K562 (cell line): ENCODE measurements around the gene WASL. TPM values are rescaled to one million over a fixed set of nuclear protein-coding genes. Genes with fewer than 3 reads are reported as not detected.

ENCODE experiments used
- ASH1L ChIP-seq: fragments of 450-650 bp; IDR thresholded peaks from 2 replicates; pipeline ENCODE4 v1.6.1; 2018; ENCODE audit warnings: borderline replicate concordance, mild to moderate bottlenecking, low read depth; ENCODE audit not compliant: partially characterized antibody
- CREM ChIP-seq: IDR thresholded peaks from 2 replicates; pipeline ENCODE4 v1.6.1; 2014; ENCODE audit warnings: antibody characterized with exemption, low read depth
- ELF2 ChIP-seq: fragments of 250-450 bp; sonication (Bioruptor Pico); IDR thresholded peaks from 2 replicates; pipeline ENCODE4 v1.5.0; 2021; ENCODE audit warnings: mild to moderate bottlenecking
- FOSL1 ChIP-seq: fragments of 200-800 bp; sonication (Bioruptor generic); conservative IDR thresholded peaks from 2 replicates; pipeline ENCODE4 v1.6.1; 2016; ENCODE audit warnings: missing genetic modification characterization, missing compliant biosample characterization
- HNRNPLL ChIP-seq: fragments of 200-400 bp; formaldehyde crosslinking; IDR thresholded peaks from 2 replicates; pipeline ENCODE4 v1.6.1; 2017; ENCODE audit warnings: low read length, low read depth, mild to moderate bottlenecking; ENCODE audit not compliant: poor library complexity, severe bottlenecking
- LCOR ChIP-seq: sonication (generic); formaldehyde crosslinking; IDR thresholded peaks from 2 replicates; pipeline ENCODE4 v1.8.0; 2022; ENCODE audit warnings: mild to moderate bottlenecking, missing genetic modification reagents
- NCOR1 ChIP-seq: fragments of 450-650 bp; IDR thresholded peaks from 2 replicates; pipeline ENCODE4 v1.6.1; 2016; ENCODE audit warnings: mild to moderate bottlenecking, moderate library complexity
- SOX6 ChIP-seq: fragments of 450-650 bp; IDR thresholded peaks from 2 replicates; pipeline ENCODE4 v1.6.1; 2014; ENCODE audit warnings: mild to moderate bottlenecking
- STAT5A ChIP-seq: IDR thresholded peaks from 2 replicates; pipeline ENCODE4 v1.6.1; 2012; ENCODE audit warnings: low read length, inconsistent platforms, borderline replicate concordance
- TRIM24 ChIP-seq, 2 experiments: fragments of 450-650 bp; IDR thresholded peaks; 2 replicates each; pipeline ENCODE4 v1.6.1; 2016
- ZC3H11A ChIP-seq: IDR thresholded peaks from 2 replicates; pipeline ENCODE4 v1.6.1; 2012; ENCODE audit warnings: low read depth, low read length, improper control_type of control experiment
- ZNF232 ChIP-seq: sonication (generic); formaldehyde crosslinking; IDR thresholded peaks from 2 replicates; pipeline ENCODE4 v1.8.0; 2022; ENCODE audit warnings: mild to moderate bottlenecking, missing genetic modification reagents
- ZNF316 ChIP-seq: fragments of 450-650 bp; IDR thresholded peaks from 2 replicates; pipeline ENCODE4 v1.6.1; 2016
- ZNF445 ChIP-seq: fragments of 250-450 bp; sonication (Bioruptor Pico); IDR thresholded peaks from 2 replicates; pipeline ENCODE4 v1.4.0; 2020; ENCODE audit warnings: low read depth, mild to moderate bottlenecking, moderate library complexity
- ZNF79 ChIP-seq: fragments of 250-450 bp; sonication (Bioruptor Pico); IDR thresholded peaks from 2 replicates; pipeline ENCODE4 v1.4.0; 2020; ENCODE audit warnings: low read depth, mild to moderate bottlenecking, moderate library complexity
- polyA plus RNA-seq, 8 experiments: library from polyadenylated mRNA; depleted of rRNA in 4 of 8; stranded (reverse) in 5 of 8; unstranded in 3 of 8; fragments of >200 nt; fragmentation: Nextera tagmentation in 2 of 8; fragmentation: Illumina TruSeq in 1 of 8; extraction: Ambion mirVana in 2 of 8; extraction: Trizol in 1 of 8; gene quantifications; 2 replicates each; pipeline versions ENCODE4 v1.2.1 to v1.2.3, GENCODE V29; 2011 to 2014; ENCODE audit warnings: inconsistent platforms in 1 of 8, missing spikeins in 1 of 8
- total RNA-seq, 7 experiments: library from RNA; depleted of rRNA in 6 of 7; stranded (reverse); fragments of >200 nt in 6 of 7; fragmentation: Illumina TruSeq in 2 of 7; extraction: Trizol in 2 of 7; gene quantifications; 2 replicates each; pipeline versions ENCODE4 v1.2.1 to v1.2.3, GENCODE V29; 2011 to 2021; ENCODE audit warnings: low replicate concordance in 1 of 7
- TF ChIP-seq, protein P1 (sequence below): fragments of 250-450 bp; sonication (Bioruptor Pico); IDR thresholded peaks from 2 replicates; pipeline ENCODE4 v1.5.0; 2021
- TF ChIP-seq, protein P2 (sequence below): fragments of 250-450 bp; sonication (Bioruptor Pico); IDR thresholded peaks from 2 replicates; pipeline ENCODE4 v1.5.0; 2021
- TF ChIP-seq, protein P3 (sequence below), 3 experiments: IDR thresholded peaks in 2 of 3; conservative IDR thresholded peaks in 1 of 3; 2 replicates each; pipeline ENCODE4 v1.5.1; 2011 to 2012; ENCODE audit warnings: low read length in 3 of 3, mild to moderate bottlenecking in 3 of 3, control low read depth in 2 of 3, improper control_type of control experiment in 1 of 3, inconsistent platforms in 1 of 3, low read depth in 1 of 3, mixed read lengths in 1 of 3, moderate library complexity in 1 of 3; ENCODE audit not compliant: insufficient read depth in 2 of 3
- TF ChIP-seq, protein P4 (sequence below): fragments of 200-800 bp; sonication (Bioruptor generic); IDR thresholded peaks from 2 replicates; pipeline ENCODE4 v1.6.1; 2016; ENCODE audit warnings: missing genetic modification characterization, missing compliant biosample characterization
- TF ChIP-seq, protein P5 (sequence below): sonication (generic); formaldehyde crosslinking; IDR thresholded peaks from 2 replicates; pipeline ENCODE4 v1.8.0; 2023; ENCODE audit warnings: mild to moderate bottlenecking, missing genetic modification reagents

The WASL gene
- total and polyA plus RNA-seq, 9 of the 15 experiments (the other 6 are each of a cell fraction or from before 2014, with no cell fraction given) = 3.2 to 13.9 (median 8.3) TPM

DNA sequence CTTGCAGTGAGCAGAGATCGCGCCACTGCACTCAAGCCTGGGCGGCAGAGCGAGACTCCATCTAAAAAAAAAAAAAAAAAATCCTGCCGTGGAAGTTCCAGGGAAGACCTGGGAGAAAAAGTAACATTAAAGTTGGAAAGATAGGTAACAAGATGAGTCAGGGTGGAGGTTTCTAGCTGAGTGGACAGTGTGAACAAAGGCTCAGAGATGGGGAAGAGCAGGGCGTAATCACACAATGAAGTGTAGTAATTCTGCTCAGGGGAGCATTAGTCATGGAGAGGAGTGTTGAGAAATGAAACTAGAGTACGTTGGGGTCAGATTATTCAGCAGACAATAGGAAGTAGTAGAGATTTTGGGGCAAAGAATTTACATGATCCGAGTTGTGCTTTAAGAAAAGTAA is 21.6 kb upstream of the WASL start (continued):
- TF ChIP-seq, protein P1, sequence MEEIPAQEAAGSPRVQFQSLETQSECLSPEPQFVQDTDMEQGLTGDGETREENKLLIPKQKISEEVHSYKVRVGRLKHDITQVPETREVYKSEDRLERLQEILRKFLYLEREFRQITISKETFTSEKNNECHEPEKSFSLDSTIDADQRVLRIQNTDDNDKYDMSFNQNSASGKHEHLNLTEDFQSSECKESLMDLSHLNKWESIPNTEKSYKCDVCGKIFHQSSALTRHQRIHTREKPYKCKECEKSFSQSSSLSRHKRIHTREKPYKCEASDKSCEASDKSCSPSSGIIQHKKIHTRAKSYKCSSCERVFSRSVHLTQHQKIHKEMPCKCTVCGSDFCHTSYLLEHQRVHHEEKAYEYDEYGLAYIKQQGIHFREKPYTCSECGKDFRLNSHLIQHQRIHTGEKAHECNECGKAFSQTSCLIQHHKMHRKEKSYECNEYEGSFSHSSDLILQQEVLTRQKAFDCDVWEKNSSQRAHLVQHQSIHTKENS = no peak
- TF ChIP-seq, protein P2, sequence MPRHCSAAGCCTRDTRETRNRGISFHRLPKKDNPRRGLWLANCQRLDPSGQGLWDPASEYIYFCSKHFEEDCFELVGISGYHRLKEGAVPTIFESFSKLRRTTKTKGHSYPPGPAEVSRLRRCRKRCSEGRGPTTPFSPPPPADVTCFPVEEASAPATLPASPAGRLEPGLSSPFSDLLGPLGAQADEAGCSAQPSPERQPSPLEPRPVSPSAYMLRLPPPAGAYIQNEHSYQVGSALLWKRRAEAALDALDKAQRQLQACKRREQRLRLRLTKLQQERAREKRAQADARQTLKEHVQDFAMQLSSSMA (CRISPR knock-in tag) = no peak
- TF ChIP-seq NCOR1 (no peak), ZC3H11A (no peak), CREM (no peak), ASH1L (no peak), ZNF445 (CRISPR knock-in tag) (no peak), STAT5A (no peak), TRIM24 (IDR thresholded peaks at IDR 0.05) (peak in 1 of 2 experiments; percentile 41; a peak in 1 of 4 replicates), FOSL1 (peak; percentile 47; the same call in 1 of the 2 replicates), SOX6 (peak; percentile 51; the same call in 1 of the 2 replicates), ZNF79 (CRISPR knock-in tag) (no peak), ZNF232 (CRISPR knock-in tag) (no peak), LCOR (CRISPR knock-in tag) (no peak), ZNF316 (0 out of 2 replicates have a peak, but pooled peaks have one; percentile 2), HNRNPLL (peak; percentile 28), ELF2 (CRISPR knock-in tag) (no peak)
- TF ChIP-seq, protein P3, sequence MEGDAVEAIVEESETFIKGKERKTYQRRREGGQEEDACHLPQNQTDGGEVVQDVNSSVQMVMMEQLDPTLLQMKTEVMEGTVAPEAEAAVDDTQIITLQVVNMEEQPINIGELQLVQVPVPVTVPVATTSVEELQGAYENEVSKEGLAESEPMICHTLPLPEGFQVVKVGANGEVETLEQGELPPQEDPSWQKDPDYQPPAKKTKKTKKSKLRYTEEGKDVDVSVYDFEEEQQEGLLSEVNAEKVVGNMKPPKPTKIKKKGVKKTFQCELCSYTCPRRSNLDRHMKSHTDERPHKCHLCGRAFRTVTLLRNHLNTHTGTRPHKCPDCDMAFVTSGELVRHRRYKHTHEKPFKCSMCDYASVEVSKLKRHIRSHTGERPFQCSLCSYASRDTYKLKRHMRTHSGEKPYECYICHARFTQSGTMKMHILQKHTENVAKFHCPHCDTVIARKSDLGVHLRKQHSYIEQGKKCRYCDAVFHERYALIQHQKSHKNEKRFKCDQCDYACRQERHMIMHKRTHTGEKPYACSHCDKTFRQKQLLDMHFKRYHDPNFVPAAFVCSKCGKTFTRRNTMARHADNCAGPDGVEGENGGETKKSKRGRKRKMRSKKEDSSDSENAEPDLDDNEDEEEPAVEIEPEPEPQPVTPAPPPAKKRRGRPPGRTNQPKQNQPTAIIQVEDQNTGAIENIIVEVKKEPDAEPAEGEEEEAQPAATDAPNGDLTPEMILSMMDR (IDR thresholded peaks at IDR 0.05 in 2 of 3, conservative IDR thresholded peaks at IDR 0.05 in 1 of 3; ENCODE audit: insufficient read depth in 2 of 3, low read depth in 1 of 3, low read length in 3 of 3) = no peak
- TF ChIP-seq, protein P4, sequence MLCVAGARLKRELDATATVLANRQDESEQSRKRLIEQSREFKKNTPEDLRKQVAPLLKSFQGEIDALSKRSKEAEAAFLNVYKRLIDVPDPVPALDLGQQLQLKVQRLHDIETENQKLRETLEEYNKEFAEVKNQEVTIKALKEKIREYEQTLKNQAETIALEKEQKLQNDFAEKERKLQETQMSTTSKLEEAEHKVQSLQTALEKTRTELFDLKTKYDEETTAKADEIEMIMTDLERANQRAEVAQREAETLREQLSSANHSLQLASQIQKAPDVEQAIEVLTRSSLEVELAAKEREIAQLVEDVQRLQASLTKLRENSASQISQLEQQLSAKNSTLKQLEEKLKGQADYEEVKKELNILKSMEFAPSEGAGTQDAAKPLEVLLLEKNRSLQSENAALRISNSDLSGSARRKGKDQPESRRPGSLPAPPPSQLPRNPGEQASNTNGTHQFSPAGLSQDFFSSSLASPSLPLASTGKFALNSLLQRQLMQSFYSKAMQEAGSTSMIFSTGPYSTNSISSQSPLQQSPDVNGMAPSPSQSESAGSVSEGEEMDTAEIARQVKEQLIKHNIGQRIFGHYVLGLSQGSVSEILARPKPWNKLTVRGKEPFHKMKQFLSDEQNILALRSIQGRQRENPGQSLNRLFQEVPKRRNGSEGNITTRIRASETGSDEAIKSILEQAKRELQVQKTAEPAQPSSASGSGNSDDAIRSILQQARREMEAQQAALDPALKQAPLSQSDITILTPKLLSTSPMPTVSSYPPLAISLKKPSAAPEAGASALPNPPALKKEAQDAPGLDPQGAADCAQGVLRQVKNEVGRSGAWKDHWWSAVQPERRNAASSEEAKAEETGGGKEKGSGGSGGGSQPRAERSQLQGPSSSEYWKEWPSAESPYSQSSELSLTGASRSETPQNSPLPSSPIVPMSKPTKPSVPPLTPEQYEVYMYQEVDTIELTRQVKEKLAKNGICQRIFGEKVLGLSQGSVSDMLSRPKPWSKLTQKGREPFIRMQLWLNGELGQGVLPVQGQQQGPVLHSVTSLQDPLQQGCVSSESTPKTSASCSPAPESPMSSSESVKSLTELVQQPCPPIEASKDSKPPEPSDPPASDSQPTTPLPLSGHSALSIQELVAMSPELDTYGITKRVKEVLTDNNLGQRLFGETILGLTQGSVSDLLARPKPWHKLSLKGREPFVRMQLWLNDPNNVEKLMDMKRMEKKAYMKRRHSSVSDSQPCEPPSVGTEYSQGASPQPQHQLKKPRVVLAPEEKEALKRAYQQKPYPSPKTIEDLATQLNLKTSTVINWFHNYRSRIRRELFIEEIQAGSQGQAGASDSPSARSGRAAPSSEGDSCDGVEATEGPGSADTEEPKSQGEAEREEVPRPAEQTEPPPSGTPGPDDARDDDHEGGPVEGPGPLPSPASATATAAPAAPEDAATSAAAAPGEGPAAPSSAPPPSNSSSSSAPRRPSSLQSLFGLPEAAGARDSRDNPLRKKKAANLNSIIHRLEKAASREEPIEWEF (CRISPR knock-in tag) = no peak
- TF ChIP-seq, protein P5, sequence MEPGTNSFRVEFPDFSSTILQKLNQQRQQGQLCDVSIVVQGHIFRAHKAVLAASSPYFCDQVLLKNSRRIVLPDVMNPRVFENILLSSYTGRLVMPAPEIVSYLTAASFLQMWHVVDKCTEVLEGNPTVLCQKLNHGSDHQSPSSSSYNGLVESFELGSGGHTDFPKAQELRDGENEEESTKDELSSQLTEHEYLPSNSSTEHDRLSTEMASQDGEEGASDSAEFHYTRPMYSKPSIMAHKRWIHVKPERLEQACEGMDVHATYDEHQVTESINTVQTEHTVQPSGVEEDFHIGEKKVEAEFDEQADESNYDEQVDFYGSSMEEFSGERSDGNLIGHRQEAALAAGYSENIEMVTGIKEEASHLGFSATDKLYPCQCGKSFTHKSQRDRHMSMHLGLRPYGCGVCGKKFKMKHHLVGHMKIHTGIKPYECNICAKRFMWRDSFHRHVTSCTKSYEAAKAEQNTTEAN (CRISPR knock-in tag) = no peak
